C4-2B (cell line): ENCODE data around the gene SIK2.

Source experiments
- H3K27ac ChIP-seq: fragments of 450-650 bp; 2 replicates; pipeline ENCODE4 v1.5.1; 2017
- CTCF ChIP-seq: fragments of 450-650 bp; conservative IDR thresholded peaks from 2 replicates; pipeline ENCODE4 v1.5.1; 2017; ENCODE audit warnings: mild to moderate bottlenecking
- ZFX ChIP-seq: fragments of 450-650 bp; IDR thresholded peaks from 2 replicates; pipeline ENCODE4 v1.6.1; 2017

The SIK2 gene

GRCh38 chr11:111582163-111582562 lies 20.1 kb upstream of the SIK2 start:
- TF ChIP-seq CTCF (no peak), ZFX (no peak)

GRCh38 chr11:111582881-111583280 lies 19.4 kb upstream of the SIK2 start:
- no peak overlapping the region for H3K27ac ChIP-seq
- TF ChIP-seq CTCF (no peak), ZFX (no peak)

More at GRCh38 chr11:111582163-111582562, 20.1 kb upstream of the SIK2 start:
- no peak overlapping the region for H3K27ac ChIP-seq

GRCh38 chr11:111585371-111585770 lies 16.9 kb upstream of the SIK2 start:
- no peak overlapping the region for H3K27ac ChIP-seq
- TF ChIP-seq ZFX (no peak), CTCF (no peak)

GRCh38 chr11:111586388-111586831 lies 15.8 kb upstream of the SIK2 start:
- TF ChIP-seq ZFX (no peak), CTCF (peak; percentile 85)
- no peak overlapping the region for H3K27ac ChIP-seq

GRCh38 chr11:111589114-111589513 lies 13.1 kb upstream of the SIK2 start:
- no peak overlapping the region for H3K27ac ChIP-seq
- TF ChIP-seq ZFX (no peak), CTCF (no peak)

- no peak overlapping the region for H3K27ac ChIP-seq
- TF ChIP-seq ZFX (no peak), CTCF (no peak)
Measured at GRCh38 chr11:111589886-111590499, 12.3 kb upstream of the SIK2 start.

GRCh38 chr11:111591187-111591960 lies 10.9 kb upstream of the SIK2 start:
- H3K27ac ChIP-seq = no peak overlapping the region
- TF ChIP-seq CTCF = no peak
